Stimulated activated naive B cell treated with anti-CD40 and anti-IgM and Interleukin-4, amounts not matched to agents 10 μg/mL and 1 μg/mL and 100 μg/mL, for 72 hours (primary cell): Measurements from ENCODE around the gene TMPRSS15.

Experiments
- ATAC-seq, 2 donors: fragments of 150-1000 bp; cut with Tn5 transposase; replicated peaks; 2 replicates each; pipeline ENCODE4 v1.10.0; 2021; ENCODE audit warnings: moderate library complexity in 1 of 2
- DNase-seq: peaks from one replicate; pipeline ENCODE4 v3.0.0; 2021
- H3K27ac Mint-ChIP-seq: one replicate; pipeline ENCODE4 v1.8.0; 2022; ENCODE audit warnings: mild to moderate bottlenecking, mixed read lengths
- H3K27me3 Mint-ChIP-seq, 2 donors: one replicate each; pipeline ENCODE4 v1.8.0; 2022; ENCODE audit warnings: mixed read lengths in 2 of 2
- H3K36me3 Mint-ChIP-seq, 2 donors: one replicate each; pipeline ENCODE4 v1.8.0; 2022; ENCODE audit warnings: mixed read lengths in 2 of 2, mild to moderate bottlenecking in 1 of 2
- H3K4me1 Mint-ChIP-seq, 2 donors: one replicate each; pipeline ENCODE4 v1.8.0; 2022; ENCODE audit warnings: mixed read lengths in 2 of 2, mild to moderate bottlenecking in 1 of 2
- H3K4me3 Mint-ChIP-seq, 2 donors: one replicate each; pipeline ENCODE4 v1.8.0; 2022; ENCODE audit warnings: mild to moderate bottlenecking in 2 of 2, mixed read lengths in 2 of 2, moderate library complexity in 1 of 2
- H3K9me3 Mint-ChIP-seq, 2 donors: one replicate each; pipeline ENCODE4 v1.8.0; 2022; ENCODE audit warnings: mixed read lengths in 2 of 2, mild to moderate bottlenecking in 1 of 2

TMPRSS15 gene

DNA sequence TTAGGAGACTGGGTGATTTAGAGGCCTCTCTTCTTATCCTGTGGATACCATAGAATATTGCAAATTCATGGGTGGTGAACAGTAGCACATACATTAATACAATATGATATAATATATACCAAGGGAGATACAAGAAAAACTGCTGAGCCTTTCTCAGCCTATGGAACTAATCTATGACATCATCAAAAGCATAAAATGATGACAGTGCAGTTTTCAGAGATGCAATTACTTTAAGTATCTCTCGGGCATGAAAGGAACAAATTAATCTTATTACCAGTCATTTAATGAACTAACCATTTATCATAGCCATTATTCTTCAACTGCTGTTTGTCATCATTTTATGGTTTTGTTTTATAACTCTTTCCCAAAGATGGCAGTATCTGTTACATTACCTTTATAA, 155.4 kb downstream of the TMPRSS15 start:
- H3K4me3 Mint-ChIP-seq: no peak overlapping the region
- H3K27ac Mint-ChIP-seq: no peak overlapping the region
- H3K4me1 Mint-ChIP-seq: no peaks in the 10 kb centered on the region

DNA sequence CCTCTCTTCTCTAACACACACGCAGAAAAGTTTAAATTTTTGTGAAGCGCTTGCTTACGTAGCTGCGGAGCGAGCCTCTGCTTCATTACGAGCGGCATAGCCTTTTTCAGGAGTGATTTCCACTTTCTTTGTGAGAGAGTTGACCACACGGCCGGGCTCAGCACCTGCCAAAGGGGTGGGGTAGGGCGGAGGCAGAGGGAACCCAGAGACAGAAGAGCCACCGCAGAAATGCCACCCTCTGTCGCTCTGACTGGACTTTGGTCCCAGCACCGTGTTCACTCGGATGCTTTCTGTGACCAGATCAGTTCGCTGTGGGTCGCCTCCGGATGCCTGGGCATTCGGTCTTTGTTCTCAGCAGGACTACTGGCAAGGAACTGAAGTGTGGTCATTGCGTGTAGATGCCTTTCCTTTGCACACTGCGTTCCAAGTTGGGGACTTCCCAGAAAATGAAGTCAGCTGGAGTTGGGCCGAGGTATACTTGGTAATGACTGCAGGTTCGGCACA, 158.1 kb downstream of the TMPRSS15 start:
- ATAC-seq (peak in 1 of 2 donors; percentile 10), DNase-seq (no peak)
- Mint-ChIP-seq H3K36me3 (no peaks in the 10 kb centered on the region), H3K27me3 (peaks cover 19 to 28% of the 10 kb centered on the region in 2 donors), H3K9me3 (no peaks in the 10 kb centered on the region), H3K4me1 (no peaks in the 10 kb centered on the region), H3K4me3 (peak overlapping the region in 1 of 2 donors; percentile 50), H3K27ac (no peak overlapping the region)

More for the DNA sequence above, 155.4 kb downstream of the TMPRSS15 start:
- DNase-seq: no peak
- H3K36me3 Mint-ChIP-seq: no peaks in the 10 kb centered on the region
- no peaks in the 10 kb centered on the region for H3K9me3 Mint-ChIP-seq
- ATAC-seq: no peak
- peaks cover 19 to 25% of the 10 kb centered on the region in 2 donors for H3K27me3 Mint-ChIP-seq

DNA sequence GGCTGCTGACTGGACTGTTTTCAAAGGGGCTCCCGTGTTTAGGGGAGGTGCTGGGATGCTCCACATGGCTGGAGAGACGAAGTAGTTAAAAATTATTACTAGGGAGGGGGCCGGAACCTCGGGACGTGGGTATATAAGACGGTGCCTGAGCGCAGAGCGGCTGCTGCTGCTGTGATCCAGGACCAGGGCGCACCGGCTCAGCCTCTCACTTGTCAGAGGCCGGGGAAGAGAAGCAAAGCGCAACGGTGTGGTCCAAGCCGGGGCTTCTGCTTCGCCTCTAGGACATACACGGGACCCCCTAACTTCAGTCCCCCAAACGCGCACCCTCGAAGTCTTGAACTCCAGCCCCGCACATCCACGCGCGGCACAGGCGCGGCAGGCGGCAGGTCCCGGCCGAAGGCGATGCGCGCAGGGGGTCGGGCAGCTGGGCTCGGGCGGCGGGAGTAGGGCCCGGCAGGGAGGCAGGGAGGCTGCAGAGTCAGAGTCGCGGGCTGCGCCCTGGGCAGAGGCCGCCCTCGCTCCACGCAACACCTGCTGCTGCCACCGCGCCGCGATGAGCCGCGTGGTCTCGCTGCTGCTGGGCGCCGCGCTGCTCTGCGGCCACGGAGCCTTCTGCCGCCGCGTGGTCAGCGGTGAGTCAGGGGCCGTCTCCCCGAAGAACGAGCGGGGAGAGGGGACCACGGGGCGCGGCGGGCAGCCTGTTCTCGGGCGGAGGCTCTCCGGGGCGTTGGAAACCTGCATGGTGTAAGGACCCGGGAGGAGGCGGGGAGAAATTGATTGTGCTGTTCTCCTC, 158.7 kb downstream of the TMPRSS15 start, which contains the start of gene CHODL:
Gene CHODL, plus strand, starts transcription at position 163 of the 793 bp plus-strand sequence. Its CDS starts 391 bp downstream, at position 554.
- H3K27ac Mint-ChIP-seq: no peak within 1 kb of the TSS
- DNase-seq (no peak), ATAC-seq (peak; percentile 5 to 22)
- peaks cover 19 to 28% of the 10 kb centered on the region in 2 donors for H3K27me3 Mint-ChIP-seq
- no peaks in the 10 kb centered on the region for H3K4me1 Mint-ChIP-seq
- peak within 1 kb of the TSS in 1 of 2 donors; percentile 50 for H3K4me3 Mint-ChIP-seq
- no peaks in the 10 kb centered on the region for H3K9me3 Mint-ChIP-seq
- no peaks in the 10 kb centered on the region for H3K36me3 Mint-ChIP-seq

DNA sequence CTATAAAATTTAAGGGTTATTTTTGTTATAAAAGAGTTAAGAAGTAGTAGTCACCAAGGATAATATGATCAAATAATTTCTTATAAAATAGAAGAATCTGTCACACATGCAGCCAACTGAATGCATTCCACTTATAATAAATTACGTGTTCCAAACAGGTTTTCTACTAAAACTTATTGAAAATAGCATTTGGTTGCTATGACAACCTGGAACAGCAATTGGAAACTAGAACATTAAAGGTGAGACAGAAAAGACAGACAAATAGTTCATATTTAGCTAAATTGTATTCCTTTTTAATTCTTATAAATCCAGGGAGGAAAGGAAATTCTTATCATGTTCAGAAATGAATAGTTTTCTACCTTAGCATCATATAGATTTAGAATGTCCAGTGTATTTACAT, 168.0 kb downstream of the TMPRSS15 start:
- ATAC-seq: no peak
- no peak overlapping the region for H3K27ac Mint-ChIP-seq
- peaks cover 4 to 6% of the 10 kb centered on the region in 2 donors for H3K9me3 Mint-ChIP-seq
- H3K36me3 Mint-ChIP-seq: no peaks in the 10 kb centered on the region
- no peak for DNase-seq
- no peaks in the 10 kb centered on the region for H3K27me3 Mint-ChIP-seq
- H3K4me1 Mint-ChIP-seq: no peaks in the 10 kb centered on the region
- H3K4me3 Mint-ChIP-seq: no peak overlapping the region

DNA sequence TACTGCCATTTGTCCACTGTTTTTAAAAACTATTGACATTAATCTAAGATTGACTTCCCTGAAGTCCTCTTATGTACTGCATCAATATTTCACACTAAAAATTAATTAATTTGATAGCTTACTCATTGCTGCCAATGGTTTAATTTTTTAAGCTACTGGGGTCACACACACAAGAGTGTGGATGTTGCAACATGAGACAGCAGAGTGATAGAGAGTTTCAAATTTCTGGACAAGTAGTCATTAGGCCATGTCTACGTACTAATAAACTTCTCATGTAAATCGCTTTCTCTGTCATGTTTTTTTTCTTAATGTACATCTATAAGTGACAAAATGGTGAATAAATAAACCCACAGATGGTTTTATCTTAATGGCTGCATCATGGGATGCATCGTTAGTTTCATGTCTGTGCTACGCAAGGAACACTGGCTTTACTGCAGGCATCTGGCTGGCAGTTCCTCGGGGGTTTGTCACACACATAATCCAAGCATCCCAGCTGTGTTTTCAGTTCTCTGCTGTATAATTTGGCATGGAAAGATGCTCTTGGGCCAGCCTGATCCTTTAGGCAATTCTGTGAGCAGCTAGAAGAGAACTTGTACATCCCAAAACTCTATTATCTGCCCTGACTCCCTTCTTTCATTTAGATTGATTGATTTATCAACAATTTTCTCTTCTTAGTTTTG, 175.4 kb downstream of the TMPRSS15 start:
- no peak for ATAC-seq
- H3K4me3 Mint-ChIP-seq: no peak overlapping the region
- DNase-seq: no peak

DNA sequence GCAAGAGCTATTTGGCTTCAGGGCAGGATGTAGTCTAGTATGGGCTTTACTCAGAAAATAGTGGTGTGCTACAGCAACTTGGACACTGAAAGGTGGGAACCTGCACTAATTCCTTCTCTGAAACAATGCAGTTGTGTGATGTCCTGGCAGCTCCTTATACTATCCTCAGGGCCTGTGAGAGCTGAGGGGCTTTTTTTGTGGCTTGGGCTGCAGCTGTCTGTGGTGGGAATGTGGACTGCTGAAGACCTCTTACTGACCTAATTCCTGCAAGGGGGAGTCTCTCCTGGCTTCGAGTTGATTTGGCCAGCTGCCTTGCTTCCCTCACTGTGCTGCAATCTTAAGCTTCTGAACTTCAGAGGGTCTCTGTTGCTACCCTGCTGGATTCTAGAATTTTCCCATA, 181.2 kb downstream of the TMPRSS15 start:
- Mint-ChIP-seq H3K36me3 (no peaks in the 10 kb centered on the region), H3K4me1 (no peaks in the 10 kb centered on the region), H3K4me3 (no peak overlapping the region), H3K9me3 (peaks cover 15 to 25% of the 10 kb centered on the region in 2 donors), H3K27me3 (no peaks in the 10 kb centered on the region), H3K27ac (no peak overlapping the region)
- DNase-seq: no peak
- no peak for ATAC-seq

More for the DNA sequence above, 175.4 kb downstream of the TMPRSS15 start:
- H3K36me3 Mint-ChIP-seq: no peaks in the 10 kb centered on the region
- no peaks in the 10 kb centered on the region for H3K27me3 Mint-ChIP-seq
- H3K9me3 Mint-ChIP-seq: peaks cover 0 to 1% of the 10 kb centered on the region in 2 donors
- no peak overlapping the region for H3K27ac Mint-ChIP-seq
- no peaks in the 10 kb centered on the region for H3K4me1 Mint-ChIP-seq

DNA sequence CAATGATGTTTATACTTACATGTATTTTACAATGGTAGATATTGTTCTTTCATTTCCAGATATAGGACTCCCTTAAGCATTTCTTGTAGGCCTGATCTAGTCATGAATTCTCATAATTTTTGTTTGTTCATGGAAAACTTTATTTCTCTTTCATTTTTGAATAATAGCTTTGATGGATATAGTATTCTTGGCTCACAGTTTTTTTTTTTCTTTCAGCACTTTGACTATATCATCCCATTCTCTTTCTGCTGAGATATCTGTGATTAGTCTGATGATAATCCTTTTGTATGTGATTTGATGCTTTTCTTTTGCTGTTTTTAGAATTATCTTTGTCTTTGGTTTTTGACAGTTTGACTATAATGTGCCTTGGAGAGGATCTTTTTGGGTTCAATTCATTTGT, 183.1 kb downstream of the TMPRSS15 start:
- Mint-ChIP-seq H3K4me1 (no peaks in the 10 kb centered on the region), H3K9me3 (peaks cover 15 to 30% of the 10 kb centered on the region in 2 donors), H3K27me3 (no peaks in the 10 kb centered on the region), H3K36me3 (no peaks in the 10 kb centered on the region), H3K27ac (no peak overlapping the region), H3K4me3 (no peak overlapping the region)
- ATAC-seq (no peak), DNase-seq (no peak)
